HG03565 (cell line): ENCODE measurements around the gene ROR2.

Experiments used
- ATAC-seq: cut with Tn5 transposase; IDR thresholded peaks from one replicate; pipeline ENCODE4 v1.9.1; 2021; ENCODE audit warnings: mild to moderate bottlenecking, moderate library complexity; ENCODE audit not compliant: unreplicated experiment

ROR2 gene

GRCh38 chr9:91726406-91727100, 223.5 kb downstream of the ROR2 start:
- ATAC-seq: no peak

- ATAC-seq: no peak
Observed at GRCh38 chr9:91725651-91726050, 224.4 kb downstream of the ROR2 start.

GRCh38 chr9:91724609-91725505, 225.2 kb downstream of the ROR2 start:
- no peak for ATAC-seq

GRCh38 chr9:91724068-91724440, 226.0 kb downstream of the ROR2 start:
- ATAC-seq: no peak

- no peak for ATAC-seq
Observed at GRCh38 chr9:91723420-91724067, 226.5 kb downstream of the ROR2 start.

GRCh38 chr9:91720751-91721705, 229.0 kb downstream of the ROR2 start:
- ATAC-seq: peak; percentile 54

GRCh38 chr9:91720313-91720712, 229.7 kb downstream of the ROR2 start:
- no peak for ATAC-seq

GRCh38 chr9:91718071-91718470, 232.0 kb downstream of the ROR2 start:
- ATAC-seq: no peak

GRCh38 chr9:91716815-91717214, 233.2 kb downstream of the ROR2 start:
- ATAC-seq: no peak

GRCh38 chr9:91716239-91716638, 233.8 kb downstream of the ROR2 start:
- no peak for ATAC-seq

GRCh38 chr9:91714874-91715615, 235.0 kb downstream of the ROR2 start:
- ATAC-seq: no peak

- no peak for ATAC-seq
Observed at GRCh38 chr9:91714020-91714806, 235.8 kb downstream of the ROR2 start.

GRCh38 chr9:91712811-91713210, 237.2 kb downstream of the ROR2 start:
- ATAC-seq: no peak

GRCh38 chr9:91711755-91712601, 238.1 kb downstream of the ROR2 start:
- ATAC-seq: peak; percentile 88

- ATAC-seq: no peak
Observed at GRCh38 chr9:91710158-91710557, 239.9 kb downstream of the ROR2 start.

- no peak for ATAC-seq
Observed at GRCh38 chr9:91705386-91705785, 244.6 kb downstream of the ROR2 start.

GRCh38 chr9:91700475-91700874, 249.6 kb downstream of the ROR2 start:
- ATAC-seq: no peak

GRCh38 chr9:91698266-91698665, 251.8 kb downstream of the ROR2 start:
- peak; percentile 33 for ATAC-seq
